Astrocyte (in vitro differentiated cells and primary cell): ENCODE results near the gene RAET1E.

ENCODE experiments used
- CTCF ChIP-seq: IDR thresholded peaks from 2 replicates; pipeline ENCODE4 v1.5.1; 2011; ENCODE audit warnings: low read depth, mild to moderate bottlenecking, inconsistent platforms, low read length, moderate library complexity; ENCODE audit not compliant: insufficient read depth
- EZH2 ChIP-seq: IDR thresholded peaks from 2 replicates; pipeline ENCODE4 v1.6.1; 2012; ENCODE audit warnings: mild to moderate bottlenecking, low read length, inconsistent platforms; ENCODE audit not compliant: insufficient read depth

GRCh38 chr6:149890629-149891045, 7.3 kb downstream of the RAET1E start:
- TF ChIP-seq CTCF (no peak), EZH2 (no peak)
